ENCODE measurements around the gene PHOSPHO2.
A peak's percentile ranks its signal among the peaks of the same experiment; 100 is the strongest.
"Not testable (repeated sequence)": the region's sequence is repeated elsewhere in the genome, so short reads cannot be mapped to it uniquely, and the experiment has no call there.

PHOSPHO2 gene

DNA sequence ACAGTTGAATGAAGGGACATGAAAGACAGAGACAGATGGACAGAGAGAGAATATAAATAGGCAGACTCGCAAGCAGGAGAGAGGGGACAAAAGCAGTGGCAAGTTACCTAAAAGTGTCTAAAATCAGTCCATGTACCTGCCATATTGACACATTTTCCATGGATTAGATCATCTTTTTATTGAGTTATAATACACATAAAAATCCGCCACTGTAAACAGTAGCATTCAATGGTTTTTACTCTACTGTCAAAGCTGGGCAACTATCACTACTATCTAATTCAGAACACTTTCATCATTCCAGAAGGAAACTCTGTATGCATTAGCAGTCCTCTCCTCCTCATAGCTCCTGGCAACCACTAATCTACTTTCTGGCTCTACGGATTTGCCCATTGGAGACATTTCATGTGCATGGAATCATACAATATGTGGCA, 10.1 kb upstream of the PHOSPHO2 start:
- no peak for DNase-seq (ENCODE audit: low read depth)

DNA sequence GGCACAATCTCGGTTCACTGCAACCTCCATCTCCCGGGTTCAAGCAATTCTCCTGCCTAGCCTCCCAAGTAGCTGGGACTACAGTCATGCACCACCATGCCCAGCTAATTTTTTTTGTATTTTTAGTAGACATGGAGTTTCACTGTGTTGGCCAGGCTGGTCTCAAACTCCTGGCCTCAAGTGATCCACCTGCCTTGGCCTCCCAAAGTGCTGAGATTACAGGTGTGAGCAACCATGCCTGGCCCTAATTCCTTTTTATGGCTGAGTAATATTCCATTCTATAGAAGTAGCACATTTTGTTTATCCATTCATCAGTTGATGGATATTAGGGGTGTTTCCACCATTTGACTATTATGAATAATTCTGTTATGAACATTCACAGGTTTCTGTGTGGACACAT, 9.6 kb upstream of the PHOSPHO2 start:
- not testable (repeated sequence) for DNase-seq (ENCODE audit: low read depth)

DNA sequence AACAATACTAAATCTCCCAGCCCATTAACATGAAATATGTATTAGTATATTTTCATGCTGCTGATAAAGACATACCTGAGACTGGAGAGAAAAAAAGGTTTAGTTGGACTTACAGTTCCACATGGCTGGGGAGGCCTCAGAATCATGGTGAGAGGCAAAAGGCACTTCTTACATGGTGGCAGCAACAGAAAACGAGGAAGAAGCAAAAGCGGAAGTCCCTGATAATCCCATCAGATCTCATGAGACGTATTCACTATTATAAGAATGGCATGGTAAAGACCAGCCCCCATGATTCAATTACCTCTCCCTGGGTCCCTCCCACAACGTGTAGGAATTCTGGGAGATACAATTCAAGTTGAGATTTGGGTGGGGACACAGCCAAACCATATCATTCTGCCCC, 7.4 kb upstream of the PHOSPHO2 start:
- DNase-seq (ENCODE audit: low read depth): not testable (repeated sequence)

DNA sequence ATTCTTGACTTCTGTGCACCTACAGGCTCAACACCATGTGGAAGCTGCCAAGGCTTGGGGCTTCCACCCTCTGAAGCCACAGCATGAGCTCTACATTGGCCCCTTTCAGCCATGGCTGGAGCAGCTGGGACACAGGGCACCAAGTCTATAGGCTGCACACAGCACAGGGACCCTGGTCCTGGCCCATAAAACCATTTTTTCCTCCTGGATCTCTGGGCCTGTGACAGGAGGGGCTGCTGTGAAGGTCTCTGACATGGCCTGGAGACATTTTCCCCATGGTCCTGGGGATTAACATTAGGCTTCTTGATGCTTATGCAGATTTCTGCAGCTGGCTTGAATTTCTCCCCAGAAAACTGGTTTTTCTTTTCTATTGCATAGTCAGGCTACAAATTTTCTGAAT, 6.3 kb upstream of the PHOSPHO2 start:
- DNase-seq (ENCODE audit: low read depth): not testable (repeated sequence)

DNA sequence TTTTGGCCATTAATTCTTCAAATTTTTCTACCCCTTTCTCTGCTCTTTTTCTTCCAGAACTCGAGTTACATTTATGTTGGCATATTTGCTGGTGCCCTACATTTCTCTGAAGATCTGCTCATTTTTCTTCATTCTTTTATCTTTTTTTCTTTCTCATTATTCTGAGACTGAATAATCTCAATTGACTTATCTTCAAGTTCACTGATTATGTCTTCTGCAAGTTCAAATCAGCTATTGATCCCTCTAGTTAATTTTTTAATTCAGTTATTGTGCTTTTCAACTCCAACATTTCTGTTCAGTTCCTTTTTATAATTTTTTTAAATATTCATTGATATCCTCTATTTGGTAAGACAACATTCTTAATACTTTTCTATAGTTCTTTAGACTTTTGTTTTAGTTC, 3.3 kb upstream of the PHOSPHO2 start:
- DNase-seq (ENCODE audit: low read depth): no peak

DNA sequence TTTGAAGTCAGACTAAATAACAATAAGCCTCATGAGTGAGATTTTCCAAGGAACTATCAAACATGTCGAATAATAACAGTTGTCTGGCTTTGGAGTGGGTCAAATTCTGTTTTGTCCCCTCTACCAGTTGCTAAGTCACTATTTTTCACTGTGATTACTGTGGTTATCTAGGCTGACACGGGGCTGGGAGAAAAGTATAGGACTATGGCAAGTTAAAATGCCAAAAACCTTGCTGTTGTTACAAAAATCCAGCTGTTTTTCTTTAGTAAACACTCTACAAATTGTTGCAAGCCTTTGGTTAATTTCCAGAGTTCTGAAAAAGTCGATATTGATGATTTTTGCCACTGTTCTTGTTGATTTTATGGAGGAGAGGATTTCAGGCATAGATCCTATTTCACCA, 1.6 kb upstream of the PHOSPHO2 start:
- no peak for DNase-seq (ENCODE audit: low read depth)

DNA sequence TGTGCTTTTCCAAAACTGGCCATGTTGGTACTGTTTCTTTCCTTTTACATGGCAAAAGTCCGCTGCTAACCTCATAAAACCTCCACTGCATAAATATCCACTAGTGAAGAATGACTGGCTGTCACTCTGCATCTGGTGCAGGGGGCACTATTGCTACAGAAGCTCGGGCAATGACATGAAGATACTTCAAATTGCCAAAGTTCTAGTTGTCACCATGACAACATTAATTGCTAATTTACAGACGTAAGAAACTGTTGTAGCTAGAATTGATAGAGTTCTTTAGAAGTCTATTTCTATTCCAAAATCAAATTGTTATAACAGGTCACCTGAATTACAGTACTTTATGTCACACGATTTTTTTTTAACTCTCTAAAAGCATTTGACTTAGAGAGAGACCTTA, 909 bp upstream of the PHOSPHO2 start:
- no peak for DNase-seq (ENCODE audit: low read depth)

DNA sequence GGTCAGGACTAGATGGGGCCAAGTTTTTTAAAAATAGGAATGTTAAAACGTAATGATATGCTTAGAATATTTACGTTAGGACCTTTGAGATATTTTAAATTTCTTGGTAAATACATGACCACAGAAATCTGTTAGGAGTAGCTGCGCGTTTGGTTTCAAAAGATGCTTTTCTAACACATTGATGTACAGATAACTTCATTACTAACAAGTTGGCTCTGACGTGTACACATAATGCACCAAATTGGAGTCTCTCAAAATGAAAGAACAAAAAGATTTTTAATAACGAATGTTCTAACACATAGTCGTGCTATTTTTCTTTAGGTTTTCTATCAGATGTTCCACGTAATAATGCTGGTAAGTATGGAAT, 608 bp downstream of the PHOSPHO2 start:
- DNase-seq (ENCODE audit: low read depth): no peak

DNA sequence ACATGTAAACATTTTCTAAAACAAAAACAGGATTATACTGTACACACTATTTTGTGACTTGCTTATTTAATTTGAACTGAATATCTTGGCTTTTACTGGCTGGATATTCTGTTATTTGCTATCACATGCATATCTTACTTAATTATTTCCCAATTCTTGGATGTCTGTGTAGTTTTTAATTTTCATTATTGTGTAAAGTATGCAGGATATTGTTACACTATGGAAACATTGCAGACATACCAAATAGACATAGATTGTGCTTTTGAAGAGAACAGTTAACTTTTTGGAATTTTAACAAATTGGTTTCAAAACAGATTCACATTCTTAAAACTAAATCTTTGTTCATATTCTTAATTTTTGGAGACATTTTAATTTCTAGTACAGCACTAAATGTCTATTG, 2.1 kb downstream of the PHOSPHO2 start:
- no peak for DNase-seq (ENCODE audit: low read depth)

DNA sequence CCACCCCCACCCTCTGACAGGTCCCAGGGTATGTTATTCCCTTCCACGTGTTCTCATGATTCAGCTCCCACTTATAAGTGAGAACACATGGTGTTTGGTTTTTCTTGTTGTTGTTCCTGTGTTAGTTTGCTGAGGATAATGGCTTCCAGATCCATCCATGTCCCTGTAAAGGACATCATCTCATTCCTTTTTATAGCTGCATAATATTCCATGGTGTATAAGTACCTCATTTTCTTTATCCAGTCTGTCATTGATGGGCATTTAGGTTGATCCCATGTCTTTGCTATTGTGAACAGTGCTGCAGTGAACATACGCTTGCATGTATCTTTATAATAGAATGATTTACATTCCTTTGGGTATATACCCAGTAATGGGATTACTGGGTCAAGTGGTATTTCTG, 4.9 kb downstream of the PHOSPHO2 start:
- not testable (repeated sequence) for DNase-seq (ENCODE audit: low read depth)

DNA sequence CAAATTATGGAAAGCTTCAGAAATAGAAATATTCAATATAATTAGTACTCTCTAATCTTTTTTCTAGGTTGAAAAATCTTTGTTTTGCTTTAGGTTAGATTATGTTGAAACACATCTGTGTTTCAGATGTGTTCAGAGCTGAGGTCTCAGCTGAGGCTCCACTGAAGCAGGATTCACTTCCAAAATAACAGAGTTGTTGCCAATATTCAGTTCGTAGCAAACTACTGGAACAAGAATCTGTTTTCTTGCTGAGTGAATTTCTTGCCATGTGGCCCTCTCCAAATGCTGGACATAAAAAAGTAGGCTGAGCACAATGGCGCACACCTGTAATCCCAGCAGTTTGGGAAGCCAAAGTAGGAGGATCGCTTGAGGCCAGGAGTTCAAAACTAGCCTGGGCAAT, 8.7 kb downstream of the PHOSPHO2 start:
- DNase-seq (ENCODE audit: low read depth): no peak

DNA sequence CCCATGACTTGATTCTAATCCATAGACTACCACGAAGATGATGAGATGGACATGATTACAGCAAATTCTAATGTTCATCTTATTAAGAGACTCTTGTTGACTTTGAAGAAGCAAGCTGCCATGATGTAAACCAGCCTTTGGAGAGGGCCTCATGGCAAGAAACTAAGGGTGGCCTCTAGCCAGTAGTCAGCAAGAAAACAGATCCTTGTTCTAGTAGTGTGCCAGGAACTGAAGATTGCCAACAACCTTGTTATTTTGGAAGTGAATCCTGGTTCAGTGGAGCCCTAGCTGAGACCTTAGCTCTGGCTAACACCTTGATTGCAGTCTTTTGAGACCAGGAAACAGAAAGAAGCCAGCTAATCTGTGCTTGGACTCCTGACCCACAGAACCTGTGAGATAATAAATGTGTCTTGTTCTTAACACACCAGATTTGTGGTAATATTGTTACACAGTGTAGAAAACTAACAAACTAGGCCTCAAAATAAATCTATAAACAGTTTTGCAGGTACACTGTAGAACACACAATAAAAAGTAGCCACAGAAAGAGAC, 10.0 kb downstream of the PHOSPHO2 start:
- DNase-seq (ENCODE audit: low read depth): no peak

DNA sequence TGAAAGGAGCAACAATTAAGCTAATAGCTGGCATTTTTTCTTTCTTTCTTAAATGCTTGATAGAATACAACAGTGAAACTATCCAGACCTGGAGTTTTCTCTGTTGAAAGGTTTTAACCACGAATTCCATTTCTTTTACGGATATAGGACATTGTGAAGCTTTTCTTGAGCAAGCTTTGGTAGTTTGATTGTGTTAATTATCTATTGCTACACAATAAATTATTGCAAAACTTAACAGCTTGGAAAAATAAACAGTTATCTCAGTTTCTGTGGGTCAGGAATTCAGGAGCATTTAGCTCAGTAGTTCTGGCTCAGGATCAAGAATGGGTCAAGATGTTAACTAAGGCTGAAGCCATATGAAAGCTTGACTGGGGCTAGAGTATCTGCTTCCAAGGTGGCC, 11.7 kb downstream of the PHOSPHO2 start:
- DNase-seq (ENCODE audit: low read depth): peak; percentile 60

DNA sequence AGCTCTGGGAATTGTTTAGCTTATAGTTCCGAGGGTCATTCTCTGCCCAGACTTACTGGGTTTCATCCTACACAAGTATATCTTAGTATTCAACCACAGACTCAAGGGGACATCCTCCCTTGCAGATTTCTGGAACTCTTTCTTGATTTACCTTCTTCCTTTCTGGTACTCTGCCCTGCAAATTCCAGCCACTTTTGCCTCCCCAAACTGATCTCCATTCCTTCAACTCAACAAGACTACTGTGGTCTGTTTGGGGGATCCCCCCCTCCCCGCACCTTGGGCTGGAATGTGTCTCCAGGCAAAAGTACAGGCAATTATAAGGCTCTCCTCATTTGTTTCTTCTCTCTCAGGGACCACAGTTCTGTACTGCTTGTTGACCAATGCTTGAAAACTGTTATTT, 13.4 kb downstream of the PHOSPHO2 start:
- DNase-seq (ENCODE audit: low read depth): no peak

DNA sequence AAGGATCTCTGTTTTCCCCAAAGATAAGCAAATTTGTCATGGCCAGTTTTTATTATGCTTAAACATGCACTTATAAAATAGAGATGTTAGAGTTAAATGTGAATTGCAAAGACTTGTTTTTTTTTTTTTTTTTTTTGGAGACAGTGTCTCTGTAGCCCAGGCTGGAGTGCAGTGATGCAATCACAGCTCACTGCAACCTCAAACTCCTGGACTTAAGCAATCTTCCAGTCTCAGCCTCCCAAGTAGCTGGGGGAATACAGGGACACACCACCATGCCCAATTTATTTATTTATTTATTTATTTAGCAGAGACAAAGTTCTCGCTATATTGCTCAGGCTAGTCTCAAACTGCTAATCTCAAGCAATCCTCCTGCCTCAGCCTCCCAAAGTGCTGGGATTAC, 15.1 kb downstream of the PHOSPHO2 start:
- DNase-seq (ENCODE audit: low read depth): no peak

DNA sequence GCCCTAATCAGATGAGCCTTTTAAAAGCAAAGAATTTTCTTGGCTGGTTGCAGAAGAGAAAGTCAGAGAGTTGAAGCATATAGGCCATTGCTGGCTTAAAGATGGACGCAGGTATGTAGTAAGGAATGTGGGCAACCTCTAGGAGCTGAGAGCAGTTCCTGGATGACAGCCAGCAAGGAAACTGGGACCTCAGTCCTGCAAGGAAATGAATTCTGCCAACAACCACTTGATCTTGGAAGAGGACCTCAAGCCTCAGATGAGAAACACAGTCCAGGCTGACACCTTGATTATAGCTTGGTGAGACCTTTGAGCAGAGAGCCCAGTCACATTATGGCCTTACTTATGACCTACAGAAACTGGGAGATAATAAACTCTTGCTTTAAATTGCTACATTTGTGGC, 15.7 kb downstream of the PHOSPHO2 start:
- no peak for DNase-seq (ENCODE audit: low read depth)

DNA sequence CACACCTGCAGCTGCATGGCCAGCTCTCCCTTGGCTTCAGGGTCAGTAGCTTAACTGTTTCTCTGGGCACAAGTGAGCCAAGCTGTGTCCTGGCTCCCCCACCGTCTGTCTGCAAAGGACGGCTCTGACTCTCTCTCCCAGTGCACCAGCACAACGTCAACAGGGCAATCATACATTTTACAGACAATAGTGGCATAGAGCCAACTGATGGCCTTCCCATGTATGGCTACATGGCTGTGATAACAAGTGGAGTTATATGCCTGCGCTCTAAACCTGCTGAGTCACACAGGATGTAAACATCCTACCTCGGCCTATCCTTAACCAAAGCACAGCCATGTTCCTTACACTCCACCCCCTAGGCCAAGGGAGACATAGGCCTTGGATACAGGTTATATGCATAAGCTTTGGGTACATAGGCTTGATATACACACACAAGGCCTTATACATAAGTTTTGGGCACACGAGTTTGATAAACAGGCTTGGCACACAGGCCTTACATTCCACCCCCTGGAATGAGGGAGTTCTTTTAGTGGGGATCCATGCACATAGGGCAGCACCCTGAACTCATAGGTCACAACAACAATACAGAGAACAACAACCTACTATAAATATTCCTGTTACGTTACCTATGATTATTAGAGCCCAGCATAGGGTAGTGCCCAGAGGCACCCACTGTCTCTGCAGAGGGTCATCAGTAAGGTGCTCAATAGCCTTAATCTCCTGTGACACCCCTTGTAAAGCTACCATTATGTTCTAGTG, 17.7 kb downstream of the PHOSPHO2 start:
- DNase-seq (ENCODE audit: low read depth): no peak

DNA sequence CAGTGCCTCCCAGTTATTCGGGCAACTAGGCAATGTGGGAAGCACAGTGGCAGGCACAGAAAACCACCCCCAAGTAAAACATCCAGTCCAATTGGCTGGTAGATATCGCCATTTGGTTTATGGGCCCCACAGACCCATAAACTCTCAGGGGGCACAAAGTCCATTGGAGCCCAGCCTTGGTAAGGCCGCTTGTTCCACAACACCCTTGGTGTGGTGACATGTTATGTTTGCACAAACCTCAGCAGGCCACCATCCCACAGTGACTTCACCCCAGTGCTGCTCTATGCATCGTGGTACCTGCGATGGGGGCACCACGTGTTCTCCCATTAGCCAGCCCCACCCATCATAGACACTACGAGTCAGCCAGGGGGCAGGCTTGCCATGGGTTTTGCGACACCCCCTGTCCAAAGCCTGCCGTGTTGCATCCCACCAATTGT, 18.5 kb downstream of the PHOSPHO2 start:
- DNase-seq (ENCODE audit: low read depth): no peak

DNA sequence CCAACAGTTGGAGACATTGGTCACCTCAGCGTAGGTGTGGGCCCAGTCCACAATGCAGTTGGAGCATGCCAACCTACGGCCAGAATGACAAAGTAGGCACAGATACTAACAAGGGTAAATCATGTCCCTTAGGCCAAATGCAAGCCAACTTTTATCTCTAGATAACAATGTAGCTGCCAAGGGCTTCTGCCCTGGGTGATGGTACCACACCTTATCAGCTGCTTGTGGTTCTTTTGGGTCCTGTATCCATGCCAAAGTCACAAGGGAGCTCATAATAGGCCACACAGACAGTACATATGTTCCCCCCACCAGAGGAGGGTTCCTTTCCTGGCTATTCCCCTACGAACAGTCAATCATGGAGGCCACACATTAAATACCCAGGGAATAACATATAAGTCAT, 19.1 kb downstream of the PHOSPHO2 start:
- no peak for DNase-seq (ENCODE audit: low read depth)

DNA sequence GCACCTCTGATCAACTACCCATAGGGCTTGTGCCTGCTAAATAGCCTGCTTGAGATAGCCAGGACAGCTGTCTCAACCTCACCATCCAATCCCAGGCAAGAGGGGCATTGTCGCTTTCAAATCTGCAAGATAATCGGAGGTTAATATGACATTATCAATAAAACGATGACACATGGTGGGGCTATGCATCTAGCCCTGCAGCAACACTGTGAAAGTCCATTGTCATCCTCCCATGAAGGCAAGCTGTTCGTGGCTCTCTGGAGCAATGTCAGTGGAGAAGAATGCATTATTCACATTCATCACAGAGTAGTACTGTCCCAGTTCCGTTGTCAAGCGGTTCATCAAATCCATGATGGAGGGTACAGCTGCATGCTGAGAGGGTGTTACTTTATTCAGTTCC, 20.4 kb downstream of the PHOSPHO2 start:
- no peak for DNase-seq (ENCODE audit: low read depth)

DNA sequence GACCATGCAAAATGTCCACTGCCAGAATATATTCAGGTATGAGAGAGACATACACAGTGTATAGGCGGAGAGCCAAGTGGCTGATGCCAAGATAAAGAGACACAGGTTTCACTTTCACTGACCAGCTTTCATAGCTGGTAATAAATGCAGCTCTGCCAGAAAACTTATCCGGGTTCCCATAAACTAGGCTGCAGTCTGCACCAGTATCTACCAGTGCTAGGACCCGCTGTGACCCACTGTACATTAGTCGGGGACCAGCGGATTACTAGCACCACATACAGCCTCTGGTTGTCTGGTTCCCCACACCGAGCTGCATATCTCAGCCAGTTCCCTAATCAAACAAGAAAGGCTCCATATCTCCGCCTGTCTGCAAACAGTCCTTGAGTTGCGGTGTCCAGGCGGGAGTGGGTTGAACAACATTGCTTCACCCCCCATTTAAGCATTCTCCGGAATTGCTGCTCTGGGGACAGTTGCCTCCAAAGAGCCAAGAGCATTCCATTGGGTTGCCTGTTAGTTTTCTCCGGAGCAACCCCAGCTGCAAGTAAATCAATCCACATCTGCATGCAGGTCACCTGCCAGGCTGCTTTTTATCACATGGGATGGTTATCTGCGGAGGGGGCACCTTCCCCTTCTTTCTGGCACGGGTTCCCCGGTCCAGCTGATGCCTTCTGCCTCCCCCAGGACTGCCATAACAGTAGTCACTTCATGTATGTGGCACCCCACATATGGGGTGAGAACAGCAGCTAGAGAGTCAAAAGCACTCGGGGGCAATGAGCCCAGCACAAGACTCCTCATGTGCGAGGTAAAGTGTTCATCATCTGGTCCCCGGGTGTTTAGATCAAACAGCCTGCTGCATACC, 21.3 kb downstream of the PHOSPHO2 start:
- no peak for DNase-seq (ENCODE audit: low read depth)

DNA sequence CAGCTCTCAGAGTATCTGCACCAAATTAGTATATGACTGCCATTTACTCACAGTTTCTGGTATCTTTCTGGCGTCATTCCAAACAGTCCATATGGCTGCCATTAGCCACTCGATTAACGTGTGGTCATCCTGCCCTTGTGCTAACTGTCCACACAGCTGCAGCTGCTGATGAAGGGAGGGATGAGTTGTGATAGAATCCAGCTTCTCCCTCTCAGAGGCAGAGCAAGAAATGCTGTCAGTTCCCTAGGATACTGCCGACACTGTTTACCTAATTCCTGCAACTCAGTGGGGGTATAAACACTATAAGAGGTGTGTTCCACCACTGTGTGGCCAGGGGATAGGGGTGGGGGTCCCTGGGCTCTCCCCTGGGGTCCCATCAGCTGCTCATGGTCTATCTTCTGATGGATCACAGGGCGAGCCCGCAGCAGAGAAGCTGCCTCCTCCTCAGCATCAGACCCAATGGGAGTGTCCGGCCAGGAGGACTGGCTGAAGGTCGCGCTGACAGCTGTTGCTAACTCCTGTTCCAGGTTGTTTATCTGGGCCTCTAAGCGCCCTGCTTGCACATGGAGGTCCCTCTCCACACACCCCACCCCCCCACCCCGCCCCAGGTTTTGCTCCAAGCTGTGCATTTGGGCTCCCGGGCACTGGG, 22.1 kb downstream of the PHOSPHO2 start:
- peak; percentile 76 for DNase-seq (ENCODE audit: low read depth)

All from fibroblast of the conjunctiva (primary cell).